ENCODE results near the gene RYK. TPM values are rescaled to one million over a fixed set of nuclear protein-coding genes. Genes with fewer than 3 reads are reported as not detected.

The RYK gene
- total RNA-seq, 1 experiment from 2014 or later: 60.6 TPM

DNA sequence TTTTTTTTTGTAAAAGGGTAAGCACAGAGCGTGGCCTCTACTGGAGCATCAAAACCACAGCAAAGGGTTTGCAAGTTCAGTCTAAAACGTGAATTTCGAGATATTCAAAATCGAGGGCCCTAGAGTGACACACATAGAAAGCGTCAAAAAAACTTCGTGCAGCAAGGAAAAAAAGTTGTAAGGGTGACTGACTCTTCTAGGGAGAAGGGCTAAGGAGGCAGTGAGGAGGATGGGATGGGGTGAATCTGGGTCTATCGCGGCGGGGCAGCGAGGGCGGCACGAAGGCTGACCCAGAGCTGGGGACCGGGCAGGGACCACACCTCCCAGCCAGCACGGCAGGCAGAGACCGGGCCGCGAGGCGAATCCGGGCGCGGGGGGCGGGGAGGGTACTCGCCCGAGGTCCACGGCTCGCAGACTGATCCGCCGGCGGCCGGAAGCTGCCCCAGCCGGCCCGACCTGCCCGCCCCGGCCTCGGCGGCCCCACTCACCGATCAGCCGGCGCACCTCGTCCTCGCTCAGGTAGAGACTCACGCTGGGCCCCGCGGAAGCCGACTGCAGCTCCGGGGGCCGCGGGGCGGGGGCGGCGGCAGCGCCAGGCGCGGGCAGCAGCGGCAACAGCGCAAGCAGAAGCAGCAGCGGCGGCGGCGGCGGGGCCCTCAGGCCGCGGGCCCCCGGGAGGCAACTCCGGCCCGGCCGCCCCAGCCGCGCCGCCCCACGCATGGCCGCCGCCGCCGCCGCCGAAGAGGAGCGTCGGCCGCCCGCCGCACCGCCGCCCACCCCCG, 533 bp downstream of the RYK start:
- no peak overlapping the region for H2BK120ac ChIP-seq (ENCODE audit: low read depth, low read length, poor library complexity, severe bottlenecking)
- H3K14ac ChIP-seq (ENCODE audit: insufficient read depth, low read length): peak overlapping the region; percentile 79; the same call in 1 of the 2 replicates
- H3K9ac ChIP-seq (ENCODE audit: extremely low read depth, insufficient read length, low read length): peak overlapping the region; percentile 54
- H4K20me1 ChIP-seq (ENCODE audit: control insufficient read depth, insufficient read depth, insufficient read length): no peaks in the 10 kb centered on the region
- peaks cover 6% of the 10 kb centered on the region for H3K79me1 ChIP-seq (ENCODE audit: insufficient read depth, low read depth, low read length, poor library complexity, severe bottlenecking)
- no peak overlapping the region for H2BK20ac ChIP-seq (ENCODE audit: low read depth, low read length, poor library complexity, severe bottlenecking)
- H3K27me3 ChIP-seq (ENCODE audit: insufficient read depth, low read length): no peaks in the 10 kb centered on the region
- H3K36me3 Mint-ChIP-seq (ENCODE audit: insufficient read depth in 1 of 3, low read depth in 3 of 3): peaks cover 11 to 30% (median 20%) of the 10 kb centered on the region in 3 experiments; a peak in 6 of 7 replicates
- no peak overlapping the region for H3K56ac ChIP-seq (ENCODE audit: insufficient read length, low read depth, low read length)
- no peak overlapping the region for H3K4ac ChIP-seq (ENCODE audit: low read depth, low read length)
- H3T11ph ChIP-seq (ENCODE audit: low read length): no peak overlapping the region
- peak overlapping the region; percentile 88 for H3K4me2 ChIP-seq (ENCODE audit: insufficient read depth, insufficient read length, low read length)
- H3K9me3 ChIP-seq (ENCODE audit: control insufficient read depth, low read depth, low read length): no peaks in the 10 kb centered on the region
- peaks cover 8% of the 10 kb centered on the region for H3K23me2 ChIP-seq (ENCODE audit: insufficient read length, low read depth, low read length, poor library complexity, severe bottlenecking)
- peak overlapping the region; percentile 89 to 94 for H3K4me3 Mint-ChIP-seq
- no peak overlapping the region for H3K18ac ChIP-seq (ENCODE audit: insufficient read length, low read depth, low read length)
- H3K27ac Mint-ChIP-seq: peak overlapping the region; percentile 76 to 94 (median 85)
- peak; percentile 58 for DNase-seq
- no peak overlapping the region for H2AK5ac ChIP-seq (ENCODE audit: insufficient read length, low read length)
- no peak overlapping the region for H4K8ac ChIP-seq (replicated peaks; ENCODE audit: insufficient read length, low read depth, low read length)
- H4K91ac ChIP-seq (ENCODE audit: insufficient read length, low read depth, low read length): no peak overlapping the region
- no peak overlapping the region for H2BK12ac ChIP-seq (ENCODE audit: insufficient read length, low read depth, low read length)
- H3K79me2 ChIP-seq (ENCODE audit: insufficient read depth, low read length): peaks cover 29% of the 10 kb centered on the region; the same call in 1 of the 2 replicates
- no peak overlapping the region for H4K5ac ChIP-seq (ENCODE audit: insufficient read length, low read depth, low read length)
- TF ChIP-seq, protein P1, sequence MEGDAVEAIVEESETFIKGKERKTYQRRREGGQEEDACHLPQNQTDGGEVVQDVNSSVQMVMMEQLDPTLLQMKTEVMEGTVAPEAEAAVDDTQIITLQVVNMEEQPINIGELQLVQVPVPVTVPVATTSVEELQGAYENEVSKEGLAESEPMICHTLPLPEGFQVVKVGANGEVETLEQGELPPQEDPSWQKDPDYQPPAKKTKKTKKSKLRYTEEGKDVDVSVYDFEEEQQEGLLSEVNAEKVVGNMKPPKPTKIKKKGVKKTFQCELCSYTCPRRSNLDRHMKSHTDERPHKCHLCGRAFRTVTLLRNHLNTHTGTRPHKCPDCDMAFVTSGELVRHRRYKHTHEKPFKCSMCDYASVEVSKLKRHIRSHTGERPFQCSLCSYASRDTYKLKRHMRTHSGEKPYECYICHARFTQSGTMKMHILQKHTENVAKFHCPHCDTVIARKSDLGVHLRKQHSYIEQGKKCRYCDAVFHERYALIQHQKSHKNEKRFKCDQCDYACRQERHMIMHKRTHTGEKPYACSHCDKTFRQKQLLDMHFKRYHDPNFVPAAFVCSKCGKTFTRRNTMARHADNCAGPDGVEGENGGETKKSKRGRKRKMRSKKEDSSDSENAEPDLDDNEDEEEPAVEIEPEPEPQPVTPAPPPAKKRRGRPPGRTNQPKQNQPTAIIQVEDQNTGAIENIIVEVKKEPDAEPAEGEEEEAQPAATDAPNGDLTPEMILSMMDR (conservative IDR thresholded peaks at IDR 0.05): no peak
- H3K23ac ChIP-seq (ENCODE audit: insufficient read length, low read depth, low read length): no peak overlapping the region
- H3K27ac ChIP-seq (ENCODE audit: insufficient read length, low read depth, low read length): no peak overlapping the region
- H3K4me1 ChIP-seq (ENCODE audit: insufficient read depth, low read length): peaks cover 19% of the 10 kb centered on the region; the same call in 1 of the 2 replicates
- H3K9me3 Mint-ChIP-seq: peaks cover 14% of the 10 kb centered on the region in 2 experiments
- H2BK5ac ChIP-seq (ENCODE audit: insufficient read length, low read length): no peak overlapping the region
- H3K4me1 Mint-ChIP-seq: peaks cover 52 to 64% of the 10 kb centered on the region in 2 experiments
- no peak overlapping the region for H2BK15ac ChIP-seq (ENCODE audit: low read depth, low read length)
- H2AFZ ChIP-seq (ENCODE audit: low read length): no peak overlapping the region
- no peaks in the 10 kb centered on the region for H3K27me3 Mint-ChIP-seq (ENCODE audit: low read depth)
- WGBS (ENCODE audit: extremely low coverage, insufficient read length, low lambda C conversion rate): no CpG with 5 or more reads among the region's 85 CpGs
